Coronary artery (tissue), 2 donors: ENCODE data around the gene PRKG1.

Experiments
- DNase-seq: peaks from one replicate; pipeline ENCODE4 v3.0.0-alpha.2; 2017; ENCODE audit warnings: low spot score
- H3K27ac ChIP-seq, 2 donors: fragments of 200-600 bp; sonication (generic); one replicate each; pipeline ENCODE4 v1.5.1; 2016 to 2019
- H3K4me3 ChIP-seq: fragments of 200-600 bp; sonication (generic); 2 replicates; pipeline ENCODE4 v1.5.1; 2016; ENCODE audit warnings: mild to moderate bottlenecking, moderate library complexity
- TF ChIP-seq, protein P1 (sequence below): fragments of 200-600 bp; sonication (generic); IDR thresholded peaks from one replicate; pipeline ENCODE4 v1.5.1; 2019; ENCODE audit warnings: antibody characterized with exemption

Gene PRKG1

DNA sequence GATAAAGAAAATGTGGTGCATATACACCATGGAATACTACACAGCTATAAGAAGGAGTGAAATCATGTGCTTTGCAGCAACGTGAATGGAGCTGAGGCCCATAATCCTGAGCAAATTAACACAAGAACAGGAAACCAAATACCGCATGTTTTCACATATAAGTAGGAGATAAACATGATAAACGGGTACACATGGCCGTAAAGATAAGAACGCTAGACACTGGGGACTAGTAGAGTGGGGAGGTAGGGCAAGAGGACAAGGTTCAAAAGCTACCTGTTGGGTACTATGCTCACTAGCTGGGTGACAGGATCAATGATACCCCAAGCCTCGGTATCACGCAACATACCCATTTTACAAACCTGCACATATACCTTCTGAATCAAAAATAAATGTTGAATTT is 511.5 kb downstream of the PRKG1 start:
- H3K27ac ChIP-seq, result no peak overlapping the region
- TF ChIP-seq, protein P1, sequence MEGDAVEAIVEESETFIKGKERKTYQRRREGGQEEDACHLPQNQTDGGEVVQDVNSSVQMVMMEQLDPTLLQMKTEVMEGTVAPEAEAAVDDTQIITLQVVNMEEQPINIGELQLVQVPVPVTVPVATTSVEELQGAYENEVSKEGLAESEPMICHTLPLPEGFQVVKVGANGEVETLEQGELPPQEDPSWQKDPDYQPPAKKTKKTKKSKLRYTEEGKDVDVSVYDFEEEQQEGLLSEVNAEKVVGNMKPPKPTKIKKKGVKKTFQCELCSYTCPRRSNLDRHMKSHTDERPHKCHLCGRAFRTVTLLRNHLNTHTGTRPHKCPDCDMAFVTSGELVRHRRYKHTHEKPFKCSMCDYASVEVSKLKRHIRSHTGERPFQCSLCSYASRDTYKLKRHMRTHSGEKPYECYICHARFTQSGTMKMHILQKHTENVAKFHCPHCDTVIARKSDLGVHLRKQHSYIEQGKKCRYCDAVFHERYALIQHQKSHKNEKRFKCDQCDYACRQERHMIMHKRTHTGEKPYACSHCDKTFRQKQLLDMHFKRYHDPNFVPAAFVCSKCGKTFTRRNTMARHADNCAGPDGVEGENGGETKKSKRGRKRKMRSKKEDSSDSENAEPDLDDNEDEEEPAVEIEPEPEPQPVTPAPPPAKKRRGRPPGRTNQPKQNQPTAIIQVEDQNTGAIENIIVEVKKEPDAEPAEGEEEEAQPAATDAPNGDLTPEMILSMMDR, result no peak
- DNase-seq, result no peak
- no peak overlapping the region for H3K4me3 ChIP-seq

DNA sequence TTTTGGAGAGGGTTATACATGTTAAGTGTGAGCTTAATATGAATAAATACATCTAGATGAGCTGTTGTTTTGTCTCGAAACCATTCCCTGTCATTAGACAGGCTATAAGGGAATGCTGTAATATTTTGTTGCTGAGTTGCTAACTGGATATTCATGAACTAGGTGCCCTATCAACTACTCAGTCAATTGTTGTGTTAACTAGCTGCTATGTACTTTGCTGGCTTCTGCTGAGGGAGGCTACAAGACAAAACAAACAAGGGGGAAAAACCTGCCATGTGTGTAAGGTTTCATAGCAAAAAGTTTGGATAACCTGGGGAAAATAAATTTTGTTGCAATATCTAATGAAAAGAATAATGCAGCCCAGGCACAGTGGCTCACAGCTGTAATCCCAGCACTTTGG is 514.7 kb downstream of the PRKG1 start:
- no peak overlapping the region for H3K27ac ChIP-seq
- DNase-seq, result no peak
- no peak overlapping the region for H3K4me3 ChIP-seq
- TF ChIP-seq, protein P1, result no peak

DNA sequence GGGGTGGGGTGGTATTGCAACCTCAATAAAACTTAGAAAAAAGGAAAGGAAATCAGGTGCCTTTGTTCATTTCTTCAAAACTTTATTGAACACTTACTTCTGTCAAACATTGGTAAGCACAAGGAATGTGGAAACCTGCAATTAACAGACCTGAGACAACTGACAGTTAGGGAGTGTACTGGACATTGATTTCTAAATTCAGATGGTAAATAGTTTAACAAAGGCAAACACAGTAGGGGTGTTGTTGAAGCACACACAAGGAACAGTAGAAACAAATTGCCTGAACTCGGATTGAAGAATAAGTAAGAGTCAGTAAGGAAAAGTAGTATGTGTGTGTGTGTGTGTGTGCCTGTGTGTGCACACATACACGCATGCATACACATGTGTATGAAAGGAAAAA is 516.5 kb downstream of the PRKG1 start:
- no peak overlapping the region for H3K27ac ChIP-seq
- DNase-seq, result no peak
- no peak overlapping the region for H3K4me3 ChIP-seq
- TF ChIP-seq, protein P1, result no peak

DNA sequence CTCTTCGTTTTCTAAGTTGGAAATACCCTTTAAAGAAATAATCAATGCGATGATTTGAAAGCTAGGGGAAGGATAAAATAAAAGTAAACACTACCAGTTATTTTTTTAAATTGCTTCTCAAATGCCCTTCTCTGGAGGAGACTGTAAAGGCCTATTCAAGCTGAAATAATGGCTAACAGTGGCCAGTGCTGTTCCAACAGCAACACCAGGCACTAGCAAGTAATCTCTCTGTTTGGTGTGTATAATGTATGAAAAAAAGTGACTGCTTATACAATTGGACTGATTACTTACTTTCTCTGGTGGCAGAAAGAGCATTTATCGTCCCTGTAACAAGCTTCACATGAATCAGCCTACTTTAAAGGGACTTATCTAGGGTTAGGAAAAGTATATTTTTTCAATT is 522.4 kb downstream of the PRKG1 start:
- Histone ChIP-seq H3K4me3 (no peak overlapping the region), H3K27ac (no peak overlapping the region)
- DNase-seq, result no peak
- TF ChIP-seq, protein P1, result no peak

DNA sequence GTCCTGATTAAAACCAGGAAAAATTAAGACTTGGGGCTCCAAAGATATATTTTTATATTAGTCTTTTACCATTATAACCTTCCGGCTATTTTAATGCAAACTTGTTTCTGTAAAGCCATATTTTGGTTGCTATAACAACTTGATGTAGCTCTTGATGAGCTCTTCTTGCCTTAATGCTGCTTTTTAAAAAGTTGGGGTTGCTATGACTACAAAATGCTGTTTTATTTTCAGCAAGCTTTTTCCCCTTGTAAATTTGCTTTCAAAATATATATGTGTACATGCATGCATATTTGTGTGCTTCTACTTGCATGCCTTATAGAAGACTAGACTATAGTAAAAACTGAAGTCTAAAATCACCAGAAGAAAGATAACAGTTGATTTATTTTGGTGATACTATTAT is 525.4 kb downstream of the PRKG1 start:
- Histone ChIP-seq H3K27ac (no peak overlapping the region), H3K4me3 (no peak overlapping the region)
- TF ChIP-seq, protein P1, result no peak
- DNase-seq, result no peak

DNA sequence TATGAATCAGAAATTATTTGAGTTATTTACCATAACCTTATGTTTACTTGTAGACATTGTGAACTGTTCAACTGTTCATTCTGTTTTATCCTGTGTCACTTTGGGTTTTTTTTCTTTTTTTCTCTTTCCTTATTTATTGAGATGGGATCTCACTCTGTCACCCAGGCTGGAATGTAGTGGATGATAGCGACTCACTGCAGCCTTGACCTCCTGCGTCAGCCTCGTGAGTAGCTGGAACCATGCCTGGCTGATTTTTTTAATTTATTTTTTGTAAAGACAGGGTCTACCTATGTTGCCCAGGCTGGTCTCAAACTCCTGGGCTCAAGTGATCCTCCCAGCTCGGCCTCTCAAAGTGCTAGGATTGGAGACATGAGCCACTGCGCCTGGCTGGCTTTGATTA is 528.0 kb downstream of the PRKG1 start:
- TF ChIP-seq, protein P1, result no peak
- DNase-seq, result no peak
- Histone ChIP-seq H3K4me3 (no peak overlapping the region), H3K27ac (no peak overlapping the region)

DNA sequence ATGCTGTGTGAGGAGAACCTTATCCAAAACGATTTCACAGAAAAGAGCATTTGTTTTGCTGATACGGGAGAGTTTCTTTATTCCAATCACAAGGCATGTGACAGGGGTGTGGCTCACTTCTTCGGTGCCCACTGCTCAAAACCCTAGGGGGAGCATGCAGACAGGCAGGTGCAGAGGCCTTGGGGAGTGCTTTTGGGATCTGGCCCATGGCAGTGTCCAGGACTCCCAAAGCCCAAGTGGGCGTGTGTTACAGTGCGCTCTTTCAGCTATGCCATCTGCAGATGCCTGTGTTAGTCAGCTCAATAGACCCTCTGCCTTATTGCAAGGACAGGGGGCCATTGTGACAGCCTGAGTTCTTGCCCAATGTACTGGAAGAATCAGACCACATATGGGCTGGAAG is 530.3 kb downstream of the PRKG1 start:
- Histone ChIP-seq H3K27ac (no peak overlapping the region), H3K4me3 (no peak overlapping the region)
- no peak for DNase-seq
- TF ChIP-seq, protein P1, result no peak
